HL-60 (cell line): ENCODE data around the gene GLUL.

Experiments used
- POLR2AphosphoS5 ChIP-seq: IDR thresholded peaks from 2 replicates; pipeline ENCODE4 v1.6.1; 2012; ENCODE audit warnings: low read depth
- SPI1 ChIP-seq: IDR thresholded peaks from 2 replicates; pipeline ENCODE4 v1.6.1; 2012; ENCODE audit warnings: low read depth, mild to moderate bottlenecking, borderline replicate concordance
- TF ChIP-seq, protein P1 (sequence below): IDR thresholded peaks from one replicate; pipeline ENCODE4 v1.5.1; 2011; ENCODE audit warnings: low read length, control low read depth, inconsistent platforms; ENCODE audit not compliant: insufficient read depth
- TF ChIP-seq, protein P2 (sequence below): IDR thresholded peaks from 2 replicates; pipeline ENCODE4 v1.6.1; 2012; ENCODE audit warnings: low read depth; ENCODE audit not compliant: insufficient replicate concordance

DNA sequence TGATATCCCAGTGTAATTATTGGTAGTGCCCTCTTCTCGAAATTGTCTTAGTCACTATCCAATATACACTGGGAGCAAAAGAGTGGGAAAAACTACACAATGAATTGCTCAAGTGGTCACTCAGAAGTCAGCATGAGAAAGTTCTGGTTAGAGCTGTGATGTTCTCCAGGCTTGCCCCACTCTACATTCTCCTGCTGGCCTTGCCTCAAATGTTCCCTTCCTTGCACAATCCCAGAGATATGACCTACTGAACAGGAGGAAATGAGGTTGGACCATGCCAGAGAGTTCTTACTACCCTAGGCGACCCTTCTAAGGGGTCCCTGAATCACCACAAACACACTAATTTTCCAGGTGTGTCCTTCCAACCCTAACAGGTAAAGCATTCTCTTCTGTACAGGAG lies 40.8 kb downstream of the GLUL start:
- TF ChIP-seq, protein P1, sequence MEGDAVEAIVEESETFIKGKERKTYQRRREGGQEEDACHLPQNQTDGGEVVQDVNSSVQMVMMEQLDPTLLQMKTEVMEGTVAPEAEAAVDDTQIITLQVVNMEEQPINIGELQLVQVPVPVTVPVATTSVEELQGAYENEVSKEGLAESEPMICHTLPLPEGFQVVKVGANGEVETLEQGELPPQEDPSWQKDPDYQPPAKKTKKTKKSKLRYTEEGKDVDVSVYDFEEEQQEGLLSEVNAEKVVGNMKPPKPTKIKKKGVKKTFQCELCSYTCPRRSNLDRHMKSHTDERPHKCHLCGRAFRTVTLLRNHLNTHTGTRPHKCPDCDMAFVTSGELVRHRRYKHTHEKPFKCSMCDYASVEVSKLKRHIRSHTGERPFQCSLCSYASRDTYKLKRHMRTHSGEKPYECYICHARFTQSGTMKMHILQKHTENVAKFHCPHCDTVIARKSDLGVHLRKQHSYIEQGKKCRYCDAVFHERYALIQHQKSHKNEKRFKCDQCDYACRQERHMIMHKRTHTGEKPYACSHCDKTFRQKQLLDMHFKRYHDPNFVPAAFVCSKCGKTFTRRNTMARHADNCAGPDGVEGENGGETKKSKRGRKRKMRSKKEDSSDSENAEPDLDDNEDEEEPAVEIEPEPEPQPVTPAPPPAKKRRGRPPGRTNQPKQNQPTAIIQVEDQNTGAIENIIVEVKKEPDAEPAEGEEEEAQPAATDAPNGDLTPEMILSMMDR, result no peak
- TF ChIP-seq, protein P2, sequence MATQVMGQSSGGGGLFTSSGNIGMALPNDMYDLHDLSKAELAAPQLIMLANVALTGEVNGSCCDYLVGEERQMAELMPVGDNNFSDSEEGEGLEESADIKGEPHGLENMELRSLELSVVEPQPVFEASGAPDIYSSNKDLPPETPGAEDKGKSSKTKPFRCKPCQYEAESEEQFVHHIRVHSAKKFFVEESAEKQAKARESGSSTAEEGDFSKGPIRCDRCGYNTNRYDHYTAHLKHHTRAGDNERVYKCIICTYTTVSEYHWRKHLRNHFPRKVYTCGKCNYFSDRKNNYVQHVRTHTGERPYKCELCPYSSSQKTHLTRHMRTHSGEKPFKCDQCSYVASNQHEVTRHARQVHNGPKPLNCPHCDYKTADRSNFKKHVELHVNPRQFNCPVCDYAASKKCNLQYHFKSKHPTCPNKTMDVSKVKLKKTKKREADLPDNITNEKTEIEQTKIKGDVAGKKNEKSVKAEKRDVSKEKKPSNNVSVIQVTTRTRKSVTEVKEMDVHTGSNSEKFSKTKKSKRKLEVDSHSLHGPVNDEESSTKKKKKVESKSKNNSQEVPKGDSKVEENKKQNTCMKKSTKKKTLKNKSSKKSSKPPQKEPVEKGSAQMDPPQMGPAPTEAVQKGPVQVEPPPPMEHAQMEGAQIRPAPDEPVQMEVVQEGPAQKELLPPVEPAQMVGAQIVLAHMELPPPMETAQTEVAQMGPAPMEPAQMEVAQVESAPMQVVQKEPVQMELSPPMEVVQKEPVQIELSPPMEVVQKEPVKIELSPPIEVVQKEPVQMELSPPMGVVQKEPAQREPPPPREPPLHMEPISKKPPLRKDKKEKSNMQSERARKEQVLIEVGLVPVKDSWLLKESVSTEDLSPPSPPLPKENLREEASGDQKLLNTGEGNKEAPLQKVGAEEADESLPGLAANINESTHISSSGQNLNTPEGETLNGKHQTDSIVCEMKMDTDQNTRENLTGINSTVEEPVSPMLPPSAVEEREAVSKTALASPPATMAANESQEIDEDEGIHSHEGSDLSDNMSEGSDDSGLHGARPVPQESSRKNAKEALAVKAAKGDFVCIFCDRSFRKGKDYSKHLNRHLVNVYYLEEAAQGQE, result no peak
- no peak for TF ChIP-seq POLR2AphosphoS5
- no peak for TF ChIP-seq SPI1
